Nephron (organoid): ENCODE data around the gene COX20.
A peak's percentile ranks its signal among the peaks of the same experiment; 100 is the strongest.

Experiments used
- H3K27ac Mint-ChIP-seq, 3 experiments: 2 replicates each; pipeline ENCODE4 v1.8.0; 2020; ENCODE audit warnings: mixed read lengths in 3 of 3, mild to moderate bottlenecking in 2 of 3, moderate library complexity in 1 of 3
- H3K27me3 Mint-ChIP-seq: 2 replicates; pipeline ENCODE4 v1.8.0; 2021; ENCODE audit warnings: low read depth, mild to moderate bottlenecking, moderate library complexity, mixed read lengths
- H3K36me3 Mint-ChIP-seq: 2 replicates; pipeline ENCODE4 v1.8.0; 2020; ENCODE audit warnings: low read depth, mixed read lengths
- H3K4me1 Mint-ChIP-seq: 2 replicates; pipeline ENCODE4 v1.8.0; 2020; ENCODE audit warnings: mixed read lengths
- H3K4me3 Mint-ChIP-seq, 3 experiments: 2 replicates each; pipeline ENCODE4 v1.8.0; 2020; ENCODE audit warnings: mild to moderate bottlenecking in 3 of 3, mixed read lengths in 3 of 3, moderate library complexity in 2 of 3
- H3K9me3 Mint-ChIP-seq: 2 replicates; pipeline ENCODE4 v1.8.0; 2020; ENCODE audit warnings: mixed read lengths
- TF ChIP-seq, protein P1 (sequence below), 3 experiments: fragments of 200-600 bp; sonication (generic); IDR thresholded peaks; one replicate each; pipeline ENCODE4 v1.5.0; 2021; ENCODE audit warnings: antibody characterized with exemption in 3 of 3; ENCODE audit not compliant: unreplicated experiment in 3 of 3

COX20 gene

DNA sequence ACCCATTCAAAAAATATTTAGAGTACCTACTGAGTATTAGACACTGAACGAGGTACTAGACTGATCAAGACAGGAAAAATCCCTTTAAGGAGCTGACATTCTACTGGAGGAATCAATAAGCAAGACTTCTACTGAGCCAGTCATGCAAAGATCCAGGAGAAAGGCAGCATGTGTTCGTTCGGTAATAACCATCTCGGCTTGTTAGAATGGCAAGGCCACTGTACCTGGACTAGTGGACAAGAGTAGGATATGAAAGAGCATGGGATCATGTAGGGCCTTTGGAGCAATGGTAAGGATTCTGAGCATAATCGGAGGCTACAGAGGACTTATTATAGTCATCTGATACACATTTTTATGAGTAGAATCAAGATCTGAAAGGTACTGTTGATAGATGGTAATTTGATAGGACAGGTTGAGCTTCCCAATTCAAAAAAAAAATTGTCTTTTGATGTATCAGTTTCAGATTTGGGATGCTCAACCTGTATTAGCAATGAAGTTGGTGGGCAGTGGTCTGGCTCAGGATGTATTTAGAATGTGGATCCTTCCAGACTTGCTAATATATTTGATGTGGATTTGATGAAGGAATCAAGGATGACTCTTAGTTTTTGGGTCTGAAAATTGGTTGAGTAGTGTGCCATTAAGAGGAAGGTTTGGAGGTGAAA is 2.3 kb downstream of the COX20 start:
- Mint-ChIP-seq H3K36me3 (peaks cover 44% of the 10 kb centered on the region), H3K27me3 (no peaks in the 10 kb centered on the region), H3K4me3 (peak overlapping the region; percentile 60 to 95 (median 89)), H3K9me3 (no peaks in the 10 kb centered on the region), H3K27ac (peak overlapping the region; percentile 100), H3K4me1 (peaks cover 55% of the 10 kb centered on the region)
- TF ChIP-seq, protein P1, sequence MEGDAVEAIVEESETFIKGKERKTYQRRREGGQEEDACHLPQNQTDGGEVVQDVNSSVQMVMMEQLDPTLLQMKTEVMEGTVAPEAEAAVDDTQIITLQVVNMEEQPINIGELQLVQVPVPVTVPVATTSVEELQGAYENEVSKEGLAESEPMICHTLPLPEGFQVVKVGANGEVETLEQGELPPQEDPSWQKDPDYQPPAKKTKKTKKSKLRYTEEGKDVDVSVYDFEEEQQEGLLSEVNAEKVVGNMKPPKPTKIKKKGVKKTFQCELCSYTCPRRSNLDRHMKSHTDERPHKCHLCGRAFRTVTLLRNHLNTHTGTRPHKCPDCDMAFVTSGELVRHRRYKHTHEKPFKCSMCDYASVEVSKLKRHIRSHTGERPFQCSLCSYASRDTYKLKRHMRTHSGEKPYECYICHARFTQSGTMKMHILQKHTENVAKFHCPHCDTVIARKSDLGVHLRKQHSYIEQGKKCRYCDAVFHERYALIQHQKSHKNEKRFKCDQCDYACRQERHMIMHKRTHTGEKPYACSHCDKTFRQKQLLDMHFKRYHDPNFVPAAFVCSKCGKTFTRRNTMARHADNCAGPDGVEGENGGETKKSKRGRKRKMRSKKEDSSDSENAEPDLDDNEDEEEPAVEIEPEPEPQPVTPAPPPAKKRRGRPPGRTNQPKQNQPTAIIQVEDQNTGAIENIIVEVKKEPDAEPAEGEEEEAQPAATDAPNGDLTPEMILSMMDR (IDR thresholded peaks at IDR 0.05; ENCODE audit: unreplicated experiment in 3 of 3), result no peak

DNA sequence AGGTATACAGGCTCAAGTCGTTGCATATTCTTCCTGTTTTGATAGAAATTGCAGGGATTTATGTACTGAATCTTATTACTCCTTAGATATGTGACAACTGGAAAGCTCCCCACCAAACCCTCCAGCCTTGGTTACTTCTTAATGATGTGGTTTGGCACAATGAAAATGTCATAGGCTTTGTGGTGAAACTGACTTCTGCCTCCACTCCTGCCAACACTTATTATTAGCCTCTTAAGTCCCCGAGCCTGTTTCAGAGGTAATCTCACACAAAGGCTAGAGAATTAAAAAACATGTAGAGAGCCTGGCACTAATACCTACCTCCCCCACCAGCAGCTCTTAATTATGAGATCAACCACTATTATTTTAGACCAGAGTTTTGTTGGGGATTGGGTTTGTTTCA is 4.2 kb downstream of the COX20 start:
- Mint-ChIP-seq H3K36me3 (peaks cover 58% of the 10 kb centered on the region), H3K4me1 (peaks cover 49% of the 10 kb centered on the region), H3K4me3 (no peak overlapping the region), H3K9me3 (no peaks in the 10 kb centered on the region), H3K27ac (peak overlapping the region; percentile 72 to 100 (median 100)), H3K27me3 (no peaks in the 10 kb centered on the region)
- TF ChIP-seq, protein P1 (IDR thresholded peaks at IDR 0.05; ENCODE audit: unreplicated experiment in 3 of 3), result no peak

DNA sequence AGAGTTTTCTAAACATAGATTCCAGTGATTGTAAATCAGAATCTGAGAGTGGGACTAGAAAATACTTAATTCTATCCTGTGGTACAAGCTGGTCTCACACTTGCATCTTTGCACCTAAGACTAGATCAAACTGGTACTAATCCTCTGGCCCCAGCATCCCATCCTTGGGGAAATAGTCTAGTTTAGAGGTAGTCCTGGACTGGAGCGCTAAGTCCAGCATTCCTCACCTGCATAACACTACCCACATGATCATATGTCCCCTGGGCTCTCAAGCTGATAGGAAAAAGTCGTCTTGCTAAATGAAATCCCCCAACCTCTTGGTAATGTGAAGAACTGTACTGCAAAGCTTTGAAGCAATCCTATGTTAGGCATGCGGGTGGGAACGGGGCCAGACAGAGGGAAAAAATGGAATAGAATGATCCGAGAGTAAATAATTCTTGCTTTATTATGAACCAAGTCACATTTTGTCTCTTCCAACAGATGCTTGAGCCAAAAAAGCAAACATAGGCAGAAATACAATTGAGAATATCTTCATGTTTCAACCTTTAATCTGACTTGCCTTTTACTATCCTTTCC is 4.8 kb downstream of the COX20 start:
- Mint-ChIP-seq H3K36me3 (peaks cover 65% of the 10 kb centered on the region), H3K27me3 (no peaks in the 10 kb centered on the region), H3K4me1 (peaks cover 49% of the 10 kb centered on the region), H3K4me3 (peak overlapping the region; percentile 33 to 46 (median 36)), H3K9me3 (no peaks in the 10 kb centered on the region), H3K27ac (peak overlapping the region; percentile 75 to 100 (median 90))
- TF ChIP-seq, protein P1 (IDR thresholded peaks at IDR 0.05; ENCODE audit: unreplicated experiment in 3 of 3), result no peak

DNA sequence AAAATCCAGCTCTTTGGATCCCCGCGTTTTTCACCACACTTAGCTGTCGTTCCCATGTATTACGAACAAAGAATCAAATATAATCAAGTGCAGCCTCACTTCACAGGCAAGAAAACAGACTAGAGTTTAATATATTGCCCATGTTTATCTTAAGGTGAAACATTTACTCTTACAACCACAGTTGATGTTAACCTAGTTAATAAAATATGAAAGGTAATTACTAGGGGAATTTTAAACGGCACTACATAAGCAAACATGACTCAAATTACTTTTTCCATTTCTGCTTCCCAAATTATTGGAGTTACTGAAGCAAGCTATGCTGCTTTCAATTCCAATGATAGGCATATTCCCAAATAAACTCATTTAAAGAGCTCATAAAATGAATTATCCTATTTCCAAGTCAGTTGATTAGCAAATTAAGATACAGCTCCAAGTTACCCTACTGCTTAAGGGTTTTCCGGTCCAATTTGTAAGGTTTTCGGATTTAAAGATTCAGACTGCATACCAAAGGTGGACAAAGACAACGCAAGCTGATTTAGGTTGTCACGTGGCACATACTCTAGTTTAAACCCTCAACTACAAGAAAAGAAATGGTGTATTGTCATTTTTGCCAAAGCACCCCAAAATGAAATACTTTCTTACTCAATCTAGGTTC is 5.9 kb downstream of the COX20 start:
- Mint-ChIP-seq H3K27me3 (no peaks in the 10 kb centered on the region), H3K36me3 (peaks cover 75% of the 10 kb centered on the region), H3K9me3 (no peaks in the 10 kb centered on the region), H3K4me1 (peaks cover 49% of the 10 kb centered on the region), H3K4me3 (peak overlapping the region in 2 of 3 experiments; percentile 23 to 33), H3K27ac (peak overlapping the region; percentile 75 to 100 (median 90))
- TF ChIP-seq, protein P1 (IDR thresholded peaks at IDR 0.05; ENCODE audit: unreplicated experiment in 3 of 3), result no peak

DNA sequence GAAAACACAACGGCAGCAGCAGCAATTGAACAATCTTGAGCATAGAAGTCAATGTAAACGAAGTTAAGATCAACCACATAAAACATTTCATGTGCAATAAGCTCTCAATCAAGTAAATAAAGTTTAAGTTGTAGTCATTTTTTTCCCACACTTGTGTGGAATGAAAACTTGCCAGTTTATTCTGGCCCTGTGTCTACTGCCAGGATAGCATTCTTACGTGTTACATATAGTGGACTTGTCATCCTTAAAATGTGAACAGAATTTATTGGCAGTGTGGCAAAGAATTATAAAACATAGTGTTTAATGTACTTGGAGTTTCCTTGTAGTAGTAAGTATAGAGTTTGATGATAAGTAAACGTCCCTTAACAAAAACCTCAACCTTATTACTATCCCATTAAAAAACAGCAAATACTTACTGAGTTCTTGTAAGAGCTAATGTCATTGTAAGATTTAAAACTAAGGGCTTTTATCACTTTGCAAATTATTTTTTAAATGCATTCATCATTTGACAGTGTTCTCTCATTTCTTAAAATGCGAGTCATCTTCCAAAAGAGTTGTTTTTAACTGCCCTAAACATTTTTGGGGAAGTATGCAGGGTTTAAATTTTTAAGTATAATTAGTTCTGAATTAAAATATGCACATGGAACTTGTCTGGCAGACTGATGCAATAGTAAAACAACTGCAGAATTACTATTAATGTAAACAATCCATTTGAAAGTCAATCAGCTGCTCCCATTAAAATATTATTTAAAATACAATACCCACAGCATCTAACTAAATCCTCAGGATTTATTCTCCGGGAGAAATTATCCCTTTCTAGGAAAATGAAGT is 7.9 kb downstream of the COX20 start:
- peak overlapping the region in 2 of 3 experiments; percentile 24 to 50 for H3K27ac Mint-ChIP-seq
- TF ChIP-seq, protein P1 (IDR thresholded peaks at IDR 0.05; ENCODE audit: unreplicated experiment in 3 of 3), result no peak

More for the DNA sequence above, 7.9 kb downstream of the COX20 start:
- peaks cover 85% of the 10 kb centered on the region for H3K36me3 Mint-ChIP-seq
- H3K27me3 Mint-ChIP-seq, result no peaks in the 10 kb centered on the region
- H3K9me3 Mint-ChIP-seq, result no peaks in the 10 kb centered on the region
- H3K4me1 Mint-ChIP-seq, result peaks cover 33% of the 10 kb centered on the region
- H3K4me3 Mint-ChIP-seq, result no peak overlapping the region
